ENCODE measurements around the gene CREBBP. TPM values are rescaled to one million over a fixed set of nuclear protein-coding genes. Genes with fewer than 3 reads are reported as not detected.

Gene CREBBP
- total and polyA plus RNA-seq, 9 of the 15 experiments (the other 6 are each of a cell fraction or from before 2014, with no cell fraction given), result 0.70 to 24.8 (median 5.6) TPM

- TF ChIP-seq, protein P1, sequence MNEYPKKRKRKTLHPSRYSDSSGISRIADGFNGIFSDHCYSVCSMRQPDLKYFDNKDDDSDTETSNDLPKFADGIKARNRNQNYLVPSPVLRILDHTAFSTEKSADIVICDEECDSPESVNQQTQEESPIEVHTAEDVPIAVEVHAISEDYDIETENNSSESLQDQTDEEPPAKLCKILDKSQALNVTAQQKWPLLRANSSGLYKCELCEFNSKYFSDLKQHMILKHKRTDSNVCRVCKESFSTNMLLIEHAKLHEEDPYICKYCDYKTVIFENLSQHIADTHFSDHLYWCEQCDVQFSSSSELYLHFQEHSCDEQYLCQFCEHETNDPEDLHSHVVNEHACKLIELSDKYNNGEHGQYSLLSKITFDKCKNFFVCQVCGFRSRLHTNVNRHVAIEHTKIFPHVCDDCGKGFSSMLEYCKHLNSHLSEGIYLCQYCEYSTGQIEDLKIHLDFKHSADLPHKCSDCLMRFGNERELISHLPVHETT (CRISPR knock-in tag; conservative IDR thresholded peaks at IDR 0.05 in 1 of 2, IDR thresholded peaks at IDR 0.05 in 1 of 2), result no peak
- TF ChIP-seq ZC3H8 (IDR thresholded peaks at IDR 0.05) (no peak), TGIF2 (CRISPR knock-in tag; IDR thresholded peaks at IDR 0.05) (no peak), MITF (IDR thresholded peaks at IDR 0.05) (no peak)
- TF ChIP-seq, protein P2, sequence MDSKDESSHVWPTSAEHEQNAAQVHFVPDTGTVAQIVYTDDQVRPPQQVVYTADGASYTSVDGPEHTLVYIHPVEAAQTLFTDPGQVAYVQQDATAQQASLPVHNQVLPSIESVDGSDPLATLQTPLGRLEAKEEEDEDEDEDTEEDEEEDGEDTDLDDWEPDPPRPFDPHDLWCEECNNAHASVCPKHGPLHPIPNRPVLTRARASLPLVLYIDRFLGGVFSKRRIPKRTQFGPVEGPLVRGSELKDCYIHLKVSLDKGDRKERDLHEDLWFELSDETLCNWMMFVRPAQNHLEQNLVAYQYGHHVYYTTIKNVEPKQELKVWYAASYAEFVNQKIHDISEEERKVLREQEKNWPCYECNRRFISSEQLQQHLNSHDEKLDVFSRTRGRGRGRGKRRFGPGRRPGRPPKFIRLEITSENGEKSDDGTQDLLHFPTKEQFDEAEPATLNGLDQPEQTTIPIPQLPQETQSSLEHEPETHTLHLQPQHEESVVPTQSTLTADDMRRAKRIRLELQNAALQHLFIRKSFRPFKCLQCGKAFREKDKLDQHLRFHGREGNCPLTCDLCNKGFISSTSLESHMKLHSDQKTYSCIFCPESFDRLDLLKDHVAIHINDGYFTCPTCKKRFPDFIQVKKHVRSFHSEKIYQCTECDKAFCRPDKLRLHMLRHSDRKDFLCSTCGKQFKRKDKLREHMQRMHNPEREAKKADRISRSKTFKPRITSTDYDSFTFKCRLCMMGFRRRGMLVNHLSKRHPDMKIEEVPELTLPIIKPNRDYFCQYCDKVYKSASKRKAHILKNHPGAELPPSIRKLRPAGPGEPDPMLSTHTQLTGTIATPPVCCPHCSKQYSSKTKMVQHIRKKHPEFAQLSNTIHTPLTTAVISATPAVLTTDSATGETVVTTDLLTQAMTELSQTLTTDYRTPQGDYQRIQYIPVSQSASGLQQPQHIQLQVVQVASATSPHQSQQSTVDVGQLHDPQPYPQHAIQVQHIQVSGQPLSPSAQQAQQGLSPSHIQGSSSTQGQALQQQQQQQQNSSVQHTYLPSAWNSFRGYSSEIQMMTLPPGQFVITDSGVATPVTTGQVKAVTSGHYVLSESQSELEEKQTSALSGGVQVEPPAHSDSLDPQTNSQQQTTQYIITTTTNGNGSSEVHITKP (IDR thresholded peaks at IDR 0.05; ENCODE audit: partially characterized antibody), result no peak
These were observed 30.6 kb downstream of the CREBBP start (continued) for GRCh38 chr16:3849751-3850543.

Data from K562 (cell line).